IMR-90 (cell line): ENCODE measurements around the gene CASK. TPM values are rescaled to one million over a fixed set of nuclear protein-coding genes. Genes with fewer than 3 reads are reported as not detected.

Experiments
- ATAC-seq: fragments of 200-7000 bp; cut with Tn5 transposase; 2 replicates; pipeline ENCODE4 v1.9.1; 2020; ENCODE audit warnings: low read depth, mild to moderate bottlenecking, moderate library complexity
- BruUV-seq: library from RNA; stranded (reverse); fragments of 400-500 nt; replicated peaks from 2 replicates; lab custom pipeline; 2021; lab: Mats Ljungman, UMichigan
- CTCF ChIA-PET: fragments of 300-600 bp; formaldehyde crosslinking; extraction: SDS; loops from one replicate; lab custom pipeline; 2021; ENCODE audit warnings: antibody characterized with exemption; lab: Yijun Ruan, JAX
- POLR2A ChIA-PET: fragments of 300-600 bp; sonication (Branson Sonifier 250); formaldehyde crosslinking; loops from one replicate; lab custom pipeline; 2022; ENCODE audit warnings: antibody characterized with exemption; ENCODE audit not compliant: unreplicated experiment; lab: Charles Lee
- DNase-seq: peaks from one replicate; pipeline ENCODE4 v3.0.0; 2013
- H2AFZ ChIP-seq: replicated peaks from 2 replicates; pipeline ENCODE3; 2013; ENCODE audit warnings: low read length, mild to moderate bottlenecking; ENCODE audit not compliant: poor library complexity
- H2AK5ac ChIP-seq: 2 replicates; pipeline ENCODE4 v1.6.1; 2013; ENCODE audit warnings: low read depth, low read length, inconsistent platforms
- H2AK9ac ChIP-seq: replicated peaks from 2 replicates; pipeline ENCODE3; 2013; ENCODE audit warnings: mild to moderate bottlenecking, low read depth, low read length, moderate library complexity; ENCODE audit not compliant: poor library complexity
- H2BK120ac ChIP-seq: 2 replicates; pipeline ENCODE4 v1.6.1; 2013; ENCODE audit warnings: low read depth, low read length, inconsistent platforms
- H2BK15ac ChIP-seq: 3 replicates; pipeline ENCODE4 v1.6.1; 2013; ENCODE audit warnings: low read depth, low read length, inconsistent platforms
- H2BK20ac ChIP-seq: 2 replicates; pipeline ENCODE4 v1.6.1; 2013; ENCODE audit warnings: low read depth, mild to moderate bottlenecking, inconsistent platforms, low read length, moderate library complexity
- H2BK5ac ChIP-seq: 2 replicates; pipeline ENCODE4 v1.6.1; 2013; ENCODE audit warnings: mild to moderate bottlenecking, low read depth, low read length, inconsistent platforms; ENCODE audit not compliant: poor library complexity, severe bottlenecking
- H3K14ac ChIP-seq: replicated peaks from 2 replicates; pipeline ENCODE4 v1.6.1; 2013; ENCODE audit warnings: low read depth, low read length, inconsistent platforms
- H3K18ac ChIP-seq: 2 replicates; pipeline ENCODE4 v1.6.1; 2013; ENCODE audit warnings: low read depth, low read length, control low read depth
- H3K23ac ChIP-seq: 2 replicates; pipeline ENCODE4 v1.6.1; 2013; ENCODE audit warnings: low read depth, low read length, inconsistent platforms
- H3K27ac ChIP-seq: 2 replicates; pipeline ENCODE4 v1.5.1; 2013; ENCODE audit warnings: mild to moderate bottlenecking, control low read depth, low read length; ENCODE audit not compliant: insufficient read depth
- H3K27me3 ChIP-seq: 2 replicates; pipeline ENCODE4 v1.6.1; 2013; ENCODE audit warnings: low read length; ENCODE audit not compliant: control insufficient read depth, insufficient read depth
- H3K36me3 ChIP-seq: 2 replicates; pipeline ENCODE4 v1.6.1; 2013; ENCODE audit warnings: low read length, mixed read lengths; ENCODE audit not compliant: control insufficient read depth, insufficient read depth
- H3K4ac ChIP-seq: 2 replicates; pipeline ENCODE4 v1.6.1; 2013; ENCODE audit warnings: low read depth, low read length, inconsistent platforms
- H3K4me1 ChIP-seq: 2 replicates; pipeline ENCODE4 v1.6.1; 2013; ENCODE audit warnings: low read length, mixed read lengths; ENCODE audit not compliant: control insufficient read depth, insufficient read depth
- H3K4me2 ChIP-seq: 2 replicates; pipeline ENCODE4 v1.6.1; 2013; ENCODE audit warnings: low read depth, mild to moderate bottlenecking, control low read depth, low read length, moderate library complexity
- H3K4me3 ChIP-seq: 2 replicates; pipeline ENCODE4 v1.5.1; 2013; ENCODE audit warnings: low read depth, mild to moderate bottlenecking, control low read depth, low read length, moderate library complexity; ENCODE audit not compliant: insufficient read depth
- H3K56ac ChIP-seq: 2 replicates; pipeline ENCODE4 v1.6.1; 2013; ENCODE audit warnings: low read length, inconsistent platforms; ENCODE audit not compliant: insufficient read depth; ENCODE audit errors: extremely low read depth
- H3K79me1 ChIP-seq, 2 experiments: 2 replicates each; pipeline ENCODE4 v1.6.1; 2013; ENCODE audit warnings: low read length in 2 of 2, inconsistent platforms in 1 of 2, low read depth in 1 of 2
- H3K9ac ChIP-seq: 2 replicates; pipeline ENCODE4 v1.6.1; 2013; ENCODE audit warnings: low read depth, low read length, control low read depth
- H3K9me1 ChIP-seq: 2 replicates; pipeline ENCODE4 v1.6.1; 2013; ENCODE audit warnings: low read length, inconsistent platforms; ENCODE audit not compliant: insufficient read depth
- H3K9me3 ChIP-seq: 2 replicates; pipeline ENCODE4 v1.6.1; 2013; ENCODE audit warnings: low read length; ENCODE audit not compliant: control insufficient read depth, insufficient read depth
- H4K20me1 ChIP-seq: 2 replicates; pipeline ENCODE4 v1.6.1; 2013; ENCODE audit warnings: low read length, inconsistent platforms; ENCODE audit not compliant: insufficient read depth
- H4K5ac ChIP-seq: 2 replicates; pipeline ENCODE4 v1.6.1; 2013; ENCODE audit warnings: mild to moderate bottlenecking, low read depth, low read length, control low read depth
- H4K8ac ChIP-seq, 2 experiments: 2 replicates each; pipeline ENCODE4 v1.6.1; 2013; ENCODE audit warnings: low read depth in 2 of 2, low read length in 2 of 2, control low read depth in 1 of 2, inconsistent platforms in 1 of 2
- H4K91ac ChIP-seq: 2 replicates; pipeline ENCODE4 v1.6.1; 2013; ENCODE audit warnings: low read depth, low read length, inconsistent platforms; ENCODE audit not compliant: insufficient read depth
- FOS ChIP-seq: fragments of 150-350 bp; IDR thresholded peaks from 2 replicates; pipeline ENCODE4 v1.6.1; 2016; ENCODE audit warnings: low read depth, low read length
- NFE2L2 ChIP-seq: fragments of 150-350 bp; IDR thresholded peaks from 2 replicates; pipeline ENCODE4 v1.6.1; 2016; ENCODE audit warnings: low read depth, mild to moderate bottlenecking, low read length
- RAD21 ChIP-seq: IDR thresholded peaks from 2 replicates; pipeline ENCODE4 v1.6.1; 2012; ENCODE audit warnings: low read length, improper control_type of control experiment
- RFX5 ChIP-seq: IDR thresholded peaks from 2 replicates; pipeline ENCODE4 v1.8.0; 2012; ENCODE audit warnings: low read depth, mild to moderate bottlenecking, low read length, moderate library complexity
- SMC3 ChIP-seq: fragments of 150-350 bp; IDR thresholded peaks from 2 replicates; pipeline ENCODE4 v1.6.1; 2016; ENCODE audit warnings: low read depth, mild to moderate bottlenecking, antibody characterized with exemption, low read length, moderate library complexity
- WGBS, 2 experiments: methylation state at CpG; one replicate each; pipeline versions ENCODE4 v1.1.5 to v1.1.7; 2013; ENCODE audit warnings: missing lambda C conversion rate in 2 of 2; ENCODE audit not compliant: insufficient read length in 1 of 2; ENCODE audit errors: extremely low coverage in 2 of 2; 5-methylcytosine and 5-hydroxymethylcytosine counted together
- dilution Hi-C: fragments of 300-500 bp; cut with HindIII; formaldehyde crosslinking; loops from one replicate; pipeline ENCODE4 v1.14.3; 2018; ENCODE audit warnings: low sequenced_read_pairs; ENCODE audit not compliant: unreplicated experiment
- in situ Hi-C: fragments of 300-500 bp; cut with MboI; formaldehyde crosslinking; loops from 3 replicates; pipeline ENCODE4 v1.14.3; 2019; ENCODE audit warnings: low sequenced_read_pairs, inconsistent platforms, mixed read lengths
- intact Hi-C: fragments of 100-400 bp; cut with micrococcal nuclease; formaldehyde crosslinking; loops from 2 replicates; pipeline ENCODE4 v1.10.0; 2022
- polyA plus RNA-seq, 3 experiments: library from polyadenylated mRNA; depleted of rRNA; stranded (reverse); fragments of >200 nt; gene quantifications; 2 replicates each; pipeline ENCODE4 v1.2.3, GENCODE V29; 2012; ENCODE audit warnings: low replicate concordance in 1 of 3
- total RNA-seq: library from RNA; depleted of rRNA; stranded (reverse); fragments of >200 nt; gene quantifications from 2 replicates; pipeline ENCODE4 v1.2.3, GENCODE V29; 2012
- TF ChIP-seq, protein P1 (sequence below): fragments of 150-350 bp; IDR thresholded peaks from 2 replicates; pipeline ENCODE4 v1.6.1; 2016; ENCODE audit warnings: low read depth, mild to moderate bottlenecking, low read length, moderate library complexity, borderline replicate concordance

Gene CASK
- total and polyA plus RNA-seq, 2 of the 4 experiments (the other 2 are of a cell fraction), result 9.4 to 17.7 TPM

DNA sequence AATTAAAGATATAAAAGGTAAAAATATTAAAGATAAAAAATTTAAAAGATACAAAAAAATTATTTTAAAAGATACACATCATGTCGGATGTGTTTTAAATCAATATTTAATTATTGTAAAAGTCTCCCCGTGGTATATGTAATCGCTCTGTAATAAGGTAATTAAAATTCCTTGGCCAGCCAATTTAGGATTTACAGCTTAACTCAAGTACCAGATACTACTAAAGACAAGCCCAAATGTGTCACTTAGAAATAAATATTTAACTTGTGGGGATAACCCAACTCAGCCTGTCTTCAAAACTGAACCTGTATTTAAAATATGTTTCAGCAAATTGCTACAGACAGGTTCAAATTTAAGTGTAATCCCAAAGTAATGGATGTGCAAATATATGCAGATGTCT, 143.4 kb downstream of the CASK start:
- dilution Hi-C loops (no loop called here), in situ Hi-C loops (loop anchor here (10.0 to 25.0 kb wide), 2 partner anchors 957 to 1785 kb away; no protein-coding TSS in a partner anchor), intact Hi-C loops (loop anchor here (5.0 kb wide), 1 partner anchor 218 kb away; no protein-coding TSS in a partner anchor)
- Histone ChIP-seq H2BK15ac (no peak overlapping the region), H2BK5ac (no peak overlapping the region), H3K4ac (no peak overlapping the region), H3K9ac (no peak overlapping the region), H3K79me1 (no peaks in the 10 kb centered on the region), H2AK5ac (no peak overlapping the region), H2AFZ (no peak overlapping the region), H3K27ac (no peak overlapping the region), H3K56ac (no peak overlapping the region), H3K4me1 (no peaks in the 10 kb centered on the region), H3K18ac (no peak overlapping the region), H3K4me2 (no peak overlapping the region), H3K23ac (no peak overlapping the region), H3K9me3 (no peaks in the 10 kb centered on the region), H4K5ac (no peak overlapping the region), H2BK20ac (no peak overlapping the region), H4K8ac (no peak overlapping the region), H3K14ac (no peak overlapping the region), H2AK9ac (no peak overlapping the region), H4K20me1 (no peaks in the 10 kb centered on the region; the same call in 1 of the 2 replicates), H2BK120ac (no peak overlapping the region), H3K9me1 (no peaks in the 10 kb centered on the region), H4K91ac (no peak overlapping the region), H3K36me3 (no peaks in the 10 kb centered on the region), H3K4me3 (no peak overlapping the region), H3K27me3 (no peaks in the 10 kb centered on the region)
- DNase-seq (no peak), ATAC-seq (no peak)
- POLR2A ChIA-PET, result interaction anchor here (1.1 kb wide), 1 partner anchor 219 kb away, joined by 3 read pairs; no protein-coding TSS in a partner anchor
- no TSS peak for BruUV-seq
- WGBS, 2 experiments, result no CpG with 5 or more reads among the region's 3 CpGs
- CTCF ChIA-PET, result no interaction called here
- TF ChIP-seq RAD21, result no peak
- no peak for TF ChIP-seq SMC3
- TF ChIP-seq RFX5, result no peak
- no peak for TF ChIP-seq NFE2L2
- TF ChIP-seq, protein P1, sequence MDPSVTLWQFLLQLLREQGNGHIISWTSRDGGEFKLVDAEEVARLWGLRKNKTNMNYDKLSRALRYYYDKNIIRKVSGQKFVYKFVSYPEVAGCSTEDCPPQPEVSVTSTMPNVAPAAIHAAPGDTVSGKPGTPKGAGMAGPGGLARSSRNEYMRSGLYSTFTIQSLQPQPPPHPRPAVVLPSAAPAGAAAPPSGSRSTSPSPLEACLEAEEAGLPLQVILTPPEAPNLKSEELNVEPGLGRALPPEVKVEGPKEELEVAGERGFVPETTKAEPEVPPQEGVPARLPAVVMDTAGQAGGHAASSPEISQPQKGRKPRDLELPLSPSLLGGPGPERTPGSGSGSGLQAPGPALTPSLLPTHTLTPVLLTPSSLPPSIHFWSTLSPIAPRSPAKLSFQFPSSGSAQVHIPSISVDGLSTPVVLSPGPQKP, result no peak
- TF ChIP-seq FOS, result no peak
